GM12878 (cell line): ENCODE data around the gene PDIA3.

Experiments
- EP300 ChIP-seq, 2 experiments: fragments of 150-350 bp in 1 of 2; IDR thresholded peaks; 2 replicates each; pipeline ENCODE4 v1.6.1; 2011 to 2012; ENCODE audit warnings: low read depth in 2 of 2, low read length in 2 of 2, borderline replicate concordance in 1 of 2, improper control_type of control experiment in 1 of 2, inconsistent platforms in 1 of 2; ENCODE audit not compliant: control insufficient read depth in 1 of 2
- EZH2 ChIP-seq: IDR thresholded peaks from 2 replicates; pipeline ENCODE4 v1.6.1; 2012; ENCODE audit warnings: low read depth, mild to moderate bottlenecking, control low read depth, inconsistent platforms, low read length, borderline replicate concordance; ENCODE audit not compliant: control insufficient read depth
- IRF3 ChIP-seq: fragments of 450-650 bp; IDR thresholded peaks from 2 replicates; pipeline ENCODE4 v1.6.1; 2014; ENCODE audit warnings: mild to moderate bottlenecking
- POLR2A ChIP-seq: IDR thresholded peaks from 2 replicates; pipeline ENCODE4 v1.6.1; 2011; ENCODE audit warnings: low read depth, mild to moderate bottlenecking, low read length
- POLR2AphosphoS2 ChIP-seq: IDR thresholded peaks from 2 replicates; pipeline ENCODE4 v1.6.1; 2011; ENCODE audit warnings: low read depth, mild to moderate bottlenecking, low read length, improper control_type of control experiment, moderate library complexity
- STAT1 ChIP-seq: fragments of 450-650 bp; conservative IDR thresholded peaks from 2 replicates; pipeline ENCODE4 v1.6.1; 2014; ENCODE audit warnings: antibody characterized with exemption, mild to moderate bottlenecking
- TBL1XR1 ChIP-seq: IDR thresholded peaks from 2 replicates; pipeline ENCODE4 v1.6.1; 2012; ENCODE audit warnings: low read depth, low read length, improper control_type of control experiment
- USF2 ChIP-seq: IDR thresholded peaks from 2 replicates; pipeline ENCODE4 v1.6.1; 2011; ENCODE audit warnings: low read depth, low read length, improper control_type of control experiment, borderline replicate concordance
- YY1 ChIP-seq: IDR thresholded peaks from 2 replicates; pipeline ENCODE4 v1.6.1; 2011; ENCODE audit warnings: low read depth, mild to moderate bottlenecking, low read length
- TF ChIP-seq, protein P1 (sequence below): IDR thresholded peaks from 2 replicates; pipeline ENCODE4 v1.6.1; 2011; ENCODE audit warnings: borderline replicate concordance, low read depth, mild to moderate bottlenecking, moderate library complexity, low read length; ENCODE audit not compliant: insufficient read depth, poor library complexity, severe bottlenecking
- TF ChIP-seq, protein P2 (sequence below): IDR thresholded peaks from 2 replicates; pipeline ENCODE4 v1.6.1; 2012; ENCODE audit warnings: low read depth, low read length, improper control_type of control experiment
- TF ChIP-seq, protein P3 (sequence below), 3 experiments: IDR thresholded peaks in 2 of 3; conservative IDR thresholded peaks in 1 of 3; 2 replicates each; pipeline ENCODE4 v1.5.1; 2011; ENCODE audit warnings: low read depth in 3 of 3, low read length in 3 of 3, mild to moderate bottlenecking in 3 of 3, control low read depth in 2 of 3, moderate library complexity in 2 of 3, inconsistent platforms in 1 of 3, mixed read lengths in 1 of 3; ENCODE audit not compliant: control insufficient read depth in 2 of 3, insufficient read depth in 1 of 3; ENCODE audit errors: extremely low read depth in 1 of 3
- TF ChIP-seq, protein P4 (sequence below): IDR thresholded peaks from 2 replicates; pipeline ENCODE4 v1.6.1; 2012; ENCODE audit warnings: low read depth, low read length, improper control_type of control experiment

DNA sequence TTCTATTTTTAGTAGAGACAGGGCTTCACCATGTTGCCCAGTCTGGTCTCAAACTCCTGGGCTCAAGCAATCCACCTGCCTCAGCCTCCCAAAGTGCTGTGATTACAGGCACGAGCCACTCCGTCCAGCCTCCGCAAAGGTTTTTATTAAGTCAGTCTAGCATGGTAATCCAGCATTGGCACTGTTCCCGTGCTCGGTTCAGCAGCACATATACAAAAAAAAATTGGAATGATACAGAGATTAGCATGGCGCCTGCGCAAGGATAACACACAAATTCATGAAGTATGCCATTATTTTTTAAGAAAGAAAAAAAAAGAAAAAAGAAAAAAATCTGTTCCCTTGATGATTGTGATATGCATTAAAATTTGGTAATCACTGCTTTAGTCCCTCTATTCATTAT is 44.1 kb upstream of the PDIA3 start:
- TF ChIP-seq POLR2A (no peak), YY1 (no peak), USF2 (no peak), IRF3 (no peak), TBL1XR1 (no peak), STAT1 (no peak), POLR2AphosphoS2 (no peak), EZH2 (no peak), EP300 (IDR thresholded peaks at IDR 0.05; ENCODE audit: borderline replicate concordance in 1 of 2, control insufficient read depth in 1 of 2, low read depth in 2 of 2, low read length in 2 of 2) (no peak)
- TF ChIP-seq, protein P1, sequence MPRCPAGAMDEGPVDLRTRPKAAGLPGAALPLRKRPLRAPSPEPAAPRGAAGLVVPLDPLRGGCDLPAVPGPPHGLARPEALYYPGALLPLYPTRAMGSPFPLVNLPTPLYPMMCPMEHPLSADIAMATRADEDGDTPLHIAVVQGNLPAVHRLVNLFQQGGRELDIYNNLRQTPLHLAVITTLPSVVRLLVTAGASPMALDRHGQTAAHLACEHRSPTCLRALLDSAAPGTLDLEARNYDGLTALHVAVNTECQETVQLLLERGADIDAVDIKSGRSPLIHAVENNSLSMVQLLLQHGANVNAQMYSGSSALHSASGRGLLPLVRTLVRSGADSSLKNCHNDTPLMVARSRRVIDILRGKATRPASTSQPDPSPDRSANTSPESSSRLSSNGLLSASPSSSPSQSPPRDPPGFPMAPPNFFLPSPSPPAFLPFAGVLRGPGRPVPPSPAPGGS: no peak
- TF ChIP-seq, protein P2, sequence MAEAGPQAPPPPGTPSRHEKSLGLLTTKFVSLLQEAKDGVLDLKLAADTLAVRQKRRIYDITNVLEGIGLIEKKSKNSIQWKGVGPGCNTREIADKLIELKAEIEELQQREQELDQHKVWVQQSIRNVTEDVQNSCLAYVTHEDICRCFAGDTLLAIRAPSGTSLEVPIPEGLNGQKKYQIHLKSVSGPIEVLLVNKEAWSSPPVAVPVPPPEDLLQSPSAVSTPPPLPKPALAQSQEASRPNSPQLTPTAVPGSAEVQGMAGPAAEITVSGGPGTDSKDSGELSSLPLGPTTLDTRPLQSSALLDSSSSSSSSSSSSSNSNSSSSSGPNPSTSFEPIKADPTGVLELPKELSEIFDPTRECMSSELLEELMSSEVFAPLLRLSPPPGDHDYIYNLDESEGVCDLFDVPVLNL: no peak
- TF ChIP-seq, protein P3, sequence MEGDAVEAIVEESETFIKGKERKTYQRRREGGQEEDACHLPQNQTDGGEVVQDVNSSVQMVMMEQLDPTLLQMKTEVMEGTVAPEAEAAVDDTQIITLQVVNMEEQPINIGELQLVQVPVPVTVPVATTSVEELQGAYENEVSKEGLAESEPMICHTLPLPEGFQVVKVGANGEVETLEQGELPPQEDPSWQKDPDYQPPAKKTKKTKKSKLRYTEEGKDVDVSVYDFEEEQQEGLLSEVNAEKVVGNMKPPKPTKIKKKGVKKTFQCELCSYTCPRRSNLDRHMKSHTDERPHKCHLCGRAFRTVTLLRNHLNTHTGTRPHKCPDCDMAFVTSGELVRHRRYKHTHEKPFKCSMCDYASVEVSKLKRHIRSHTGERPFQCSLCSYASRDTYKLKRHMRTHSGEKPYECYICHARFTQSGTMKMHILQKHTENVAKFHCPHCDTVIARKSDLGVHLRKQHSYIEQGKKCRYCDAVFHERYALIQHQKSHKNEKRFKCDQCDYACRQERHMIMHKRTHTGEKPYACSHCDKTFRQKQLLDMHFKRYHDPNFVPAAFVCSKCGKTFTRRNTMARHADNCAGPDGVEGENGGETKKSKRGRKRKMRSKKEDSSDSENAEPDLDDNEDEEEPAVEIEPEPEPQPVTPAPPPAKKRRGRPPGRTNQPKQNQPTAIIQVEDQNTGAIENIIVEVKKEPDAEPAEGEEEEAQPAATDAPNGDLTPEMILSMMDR (IDR thresholded peaks at IDR 0.05 in 2 of 3, conservative IDR thresholded peaks at IDR 0.05 in 1 of 3; ENCODE audit: control insufficient read depth in 2 of 3, extremely low read depth in 1 of 3, insufficient read depth in 1 of 3, low read depth in 3 of 3, low read length in 3 of 3): no peak
- TF ChIP-seq, protein P4, sequence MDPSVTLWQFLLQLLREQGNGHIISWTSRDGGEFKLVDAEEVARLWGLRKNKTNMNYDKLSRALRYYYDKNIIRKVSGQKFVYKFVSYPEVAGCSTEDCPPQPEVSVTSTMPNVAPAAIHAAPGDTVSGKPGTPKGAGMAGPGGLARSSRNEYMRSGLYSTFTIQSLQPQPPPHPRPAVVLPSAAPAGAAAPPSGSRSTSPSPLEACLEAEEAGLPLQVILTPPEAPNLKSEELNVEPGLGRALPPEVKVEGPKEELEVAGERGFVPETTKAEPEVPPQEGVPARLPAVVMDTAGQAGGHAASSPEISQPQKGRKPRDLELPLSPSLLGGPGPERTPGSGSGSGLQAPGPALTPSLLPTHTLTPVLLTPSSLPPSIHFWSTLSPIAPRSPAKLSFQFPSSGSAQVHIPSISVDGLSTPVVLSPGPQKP: no peak
